ENCODE data around the gene NOX5.
"Not testable (repeated sequence)": the region's sequence is repeated elsewhere in the genome, so short reads cannot be mapped to it uniquely, and the experiment has no call there.

NOX5 gene

DNA sequence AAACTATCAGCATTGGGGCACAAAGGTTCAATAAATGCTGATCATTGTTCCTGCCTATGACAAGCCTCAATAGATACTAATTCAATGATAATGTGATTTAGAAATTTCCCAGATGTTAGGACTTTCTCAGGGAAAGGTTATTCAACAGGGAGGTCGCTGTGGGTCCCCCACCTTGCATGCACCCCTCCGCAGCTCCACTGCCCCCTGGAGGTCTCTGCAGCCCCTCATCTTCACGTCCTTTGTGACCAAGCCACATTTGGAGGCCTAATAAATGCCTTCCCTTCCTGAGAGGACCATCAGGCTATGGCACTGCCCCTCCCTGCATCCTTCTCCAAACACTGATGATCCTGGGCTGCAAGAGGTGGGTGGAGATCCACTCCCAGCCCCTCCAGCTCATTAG lies 50.2 kb downstream of the NOX5 start:
- peaks cover 4% of the 10 kb centered on the region for H3K27me3 Mint-ChIP-seq (ENCODE audit: low read depth)
- H3K9me3 Mint-ChIP-seq = no peaks in the 10 kb centered on the region
- H3K4me1 Mint-ChIP-seq (ENCODE audit: low read depth) = peaks cover 7% of the 10 kb centered on the region
- no peak overlapping the region for H3K27ac Mint-ChIP-seq
- no peaks in the 10 kb centered on the region for H3K36me3 Mint-ChIP-seq (ENCODE audit: low read depth)
- no peak overlapping the region for H3K4me3 Mint-ChIP-seq
- no peak for DNase-seq (ENCODE audit: low spot score)

DNA sequence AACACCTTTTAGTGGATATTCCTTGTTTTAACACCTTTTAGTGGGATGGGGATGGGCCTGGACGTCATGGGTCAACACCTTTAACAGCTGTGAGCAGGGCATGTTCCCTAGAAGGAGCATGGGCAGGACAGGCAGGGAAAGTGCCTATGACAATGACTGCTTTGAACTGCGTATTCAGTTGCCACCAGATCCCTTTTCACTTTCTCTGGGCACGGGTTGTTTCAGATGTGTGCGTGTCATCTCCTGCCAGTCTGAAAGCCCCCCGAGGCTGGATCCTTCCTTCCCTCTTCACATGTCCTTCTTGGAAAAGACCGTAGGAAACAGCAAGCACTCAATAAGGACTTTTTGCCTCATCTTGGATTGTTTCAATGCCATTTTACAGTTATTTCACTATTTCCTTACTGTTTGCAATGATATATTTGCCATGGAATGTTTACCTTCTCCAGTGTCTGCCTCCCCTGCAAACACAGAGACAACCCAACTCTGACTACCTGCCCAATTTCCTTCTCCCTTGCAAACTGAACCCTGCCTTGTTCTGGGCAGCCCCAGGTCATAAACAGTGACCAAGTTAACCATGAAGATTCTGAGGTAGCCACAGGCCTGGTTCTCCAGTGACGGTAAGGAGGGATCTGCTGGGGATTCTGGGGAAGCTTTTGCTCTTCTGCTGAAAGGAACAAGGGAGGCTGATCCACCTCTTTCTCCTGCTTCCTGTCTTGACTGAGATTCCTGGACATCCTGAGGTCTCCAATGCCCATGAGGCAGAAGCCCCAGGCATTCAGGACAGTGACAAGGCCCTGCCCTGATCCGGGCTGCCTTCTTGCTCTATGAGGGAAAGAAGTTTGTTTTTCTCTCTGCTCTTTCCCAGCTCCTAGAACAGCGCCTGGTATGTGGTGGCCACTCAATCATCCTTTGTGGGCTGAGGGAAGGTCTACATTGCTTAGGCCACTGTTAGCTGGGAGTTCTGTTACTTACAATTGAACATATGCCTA lies 51.8 kb downstream of the NOX5 start:
- peaks cover 3% of the 10 kb centered on the region for H3K9me3 Mint-ChIP-seq
- peaks cover 2% of the 10 kb centered on the region for H3K4me1 Mint-ChIP-seq (ENCODE audit: low read depth)
- no peak overlapping the region for H3K4me3 Mint-ChIP-seq
- H3K27me3 Mint-ChIP-seq (ENCODE audit: low read depth) = peaks cover 9% of the 10 kb centered on the region
- H3K36me3 Mint-ChIP-seq (ENCODE audit: low read depth) = no peaks in the 10 kb centered on the region
- H3K27ac Mint-ChIP-seq = no peak overlapping the region
- no peak for DNase-seq (ENCODE audit: low spot score)

DNA sequence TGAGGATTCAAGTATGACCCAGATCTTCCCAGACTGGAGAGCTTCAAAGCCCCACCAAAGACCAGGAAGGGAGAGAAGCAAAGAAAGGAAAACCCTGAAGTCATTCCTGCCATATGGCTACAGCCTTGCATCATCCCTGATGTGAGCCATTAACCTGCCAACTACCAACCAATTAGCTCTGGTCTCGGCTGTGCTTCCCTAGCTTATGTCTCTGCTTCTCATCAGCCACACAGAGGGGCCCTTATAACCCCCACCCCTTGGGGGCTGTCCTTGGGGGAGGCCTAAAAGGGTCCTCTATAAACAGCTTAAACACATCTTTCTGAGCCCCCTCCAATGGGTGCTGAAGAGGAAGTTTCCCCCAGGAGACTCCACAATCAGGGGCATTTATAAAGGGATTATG lies 52.8 kb downstream of the NOX5 start:
- peaks cover 3% of the 10 kb centered on the region for H3K9me3 Mint-ChIP-seq
- DNase-seq (ENCODE audit: low spot score) = no peak
- H3K27me3 Mint-ChIP-seq (ENCODE audit: low read depth) = peaks cover 17% of the 10 kb centered on the region
- no peak overlapping the region for H3K27ac Mint-ChIP-seq
- H3K4me3 Mint-ChIP-seq = no peak overlapping the region
- no peaks in the 10 kb centered on the region for H3K36me3 Mint-ChIP-seq (ENCODE audit: low read depth)
- no peaks in the 10 kb centered on the region for H3K4me1 Mint-ChIP-seq (ENCODE audit: low read depth)

DNA sequence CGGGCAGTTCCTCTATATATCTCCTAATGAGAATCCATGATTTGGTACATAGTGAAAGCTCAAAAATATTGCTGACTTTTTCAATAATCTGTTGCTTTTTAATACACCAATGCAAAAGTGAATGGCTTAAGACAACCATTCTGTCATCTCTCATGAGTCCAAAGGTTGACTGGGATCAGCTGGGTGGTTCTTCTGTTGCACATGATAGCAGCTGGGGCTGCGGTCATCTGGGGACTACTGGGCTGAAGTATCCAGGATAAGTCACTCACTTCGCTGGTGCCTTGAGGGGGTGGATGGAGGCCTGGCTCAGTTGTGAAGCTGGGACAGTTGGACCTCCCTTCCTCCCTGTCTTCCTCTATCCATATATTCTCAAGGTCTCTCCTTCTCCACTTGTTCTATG lies 53.7 kb downstream of the NOX5 start:
- Mint-ChIP-seq H3K36me3 (ENCODE audit: low read depth) (no peaks in the 10 kb centered on the region), H3K27ac (no peak overlapping the region), H3K27me3 (ENCODE audit: low read depth) (peaks cover 24% of the 10 kb centered on the region), H3K4me1 (ENCODE audit: low read depth) (no peaks in the 10 kb centered on the region), H3K4me3 (no peak overlapping the region), H3K9me3 (peaks cover 3% of the 10 kb centered on the region)
- DNase-seq (ENCODE audit: low spot score) = no peak

DNA sequence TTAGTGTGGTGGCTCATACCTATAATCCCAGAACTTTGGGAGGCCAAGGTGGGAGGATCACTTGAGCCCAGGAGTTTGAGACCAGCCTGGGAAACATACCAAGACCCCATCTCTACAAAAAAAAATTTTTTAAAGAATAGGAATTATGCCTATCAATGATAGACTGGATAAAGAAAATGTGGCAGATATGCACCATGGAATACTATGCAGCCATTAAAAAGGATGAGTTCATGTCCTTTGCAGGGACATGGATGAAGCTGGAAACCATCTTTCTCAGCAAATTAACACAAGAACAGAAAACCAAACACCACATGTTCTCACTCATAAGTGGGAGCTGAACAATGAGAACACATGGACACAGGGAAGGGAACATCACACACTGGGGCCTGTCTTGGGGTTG lies 54.8 kb downstream of the NOX5 start:
- DNase-seq (ENCODE audit: low spot score); H3K27ac Mint-ChIP-seq; H3K36me3 Mint-ChIP-seq (ENCODE audit: low read depth); H3K4me1 Mint-ChIP-seq (ENCODE audit: low read depth); H3K4me3 Mint-ChIP-seq; H3K9me3 Mint-ChIP-seq: not testable (repeated sequence)
- H3K27me3 Mint-ChIP-seq (ENCODE audit: low read depth) = peaks cover 34% of the 10 kb centered on the region

DNA sequence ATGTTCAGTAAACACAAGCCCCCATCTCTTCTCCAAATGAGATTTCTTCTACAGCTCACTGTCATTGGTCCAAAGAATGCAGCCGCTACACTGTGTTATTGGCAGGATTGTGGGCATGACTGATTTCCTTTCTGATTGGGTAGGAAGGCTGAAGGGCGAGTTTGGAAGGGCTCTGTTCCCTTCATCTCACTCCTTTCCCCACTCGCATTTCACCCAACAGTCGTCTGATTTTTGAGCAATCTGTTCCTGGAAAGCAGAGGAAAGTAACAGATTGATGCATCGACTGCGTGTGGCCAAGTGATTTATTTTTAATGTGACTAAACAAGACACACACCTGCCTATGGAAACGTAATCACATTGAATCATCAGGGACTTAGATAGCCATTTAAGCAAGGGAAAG lies 55.5 kb downstream of the NOX5 start:
- H3K27me3 Mint-ChIP-seq (ENCODE audit: low read depth) = peaks cover 41% of the 10 kb centered on the region

DNA sequence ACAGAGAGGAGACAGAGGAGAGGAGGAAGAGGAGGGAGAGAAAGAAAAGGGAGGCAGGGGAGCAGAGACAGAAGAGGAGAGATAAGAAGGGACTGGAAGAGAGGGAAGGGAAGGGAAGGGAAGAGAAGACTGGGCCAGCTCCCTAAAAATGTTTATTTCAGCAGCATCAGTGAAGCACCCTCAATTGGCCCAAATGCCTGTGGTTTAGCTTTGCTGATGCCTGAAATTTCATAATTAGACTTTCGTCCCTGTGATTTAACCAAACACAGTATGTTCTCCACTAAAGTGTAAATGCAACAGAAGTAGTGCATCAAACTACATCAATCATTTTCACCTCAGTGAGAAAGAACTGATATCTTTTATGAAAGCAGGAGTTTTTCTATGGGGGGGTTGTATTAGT lies 55.9 kb downstream of the NOX5 start:
- no peak overlapping the region for H3K27ac Mint-ChIP-seq
- H3K4me1 Mint-ChIP-seq (ENCODE audit: low read depth) = peaks cover 2% of the 10 kb centered on the region
- H3K4me3 Mint-ChIP-seq = no peak overlapping the region
- H3K36me3 Mint-ChIP-seq (ENCODE audit: low read depth) = no peaks in the 10 kb centered on the region
- H3K27me3 Mint-ChIP-seq (ENCODE audit: low read depth) = peaks cover 45% of the 10 kb centered on the region
- H3K9me3 Mint-ChIP-seq = peaks cover 3% of the 10 kb centered on the region
- DNase-seq (ENCODE audit: low spot score) = no peak

More for the DNA sequence above, 55.5 kb downstream of the NOX5 start:
- Mint-ChIP-seq H3K9me3 (peaks cover 3% of the 10 kb centered on the region), H3K36me3 (ENCODE audit: low read depth) (no peaks in the 10 kb centered on the region), H3K4me1 (ENCODE audit: low read depth) (peaks cover 2% of the 10 kb centered on the region), H3K4me3 (no peak overlapping the region), H3K27ac (no peak overlapping the region)
- no peak for DNase-seq (ENCODE audit: low spot score)

DNA sequence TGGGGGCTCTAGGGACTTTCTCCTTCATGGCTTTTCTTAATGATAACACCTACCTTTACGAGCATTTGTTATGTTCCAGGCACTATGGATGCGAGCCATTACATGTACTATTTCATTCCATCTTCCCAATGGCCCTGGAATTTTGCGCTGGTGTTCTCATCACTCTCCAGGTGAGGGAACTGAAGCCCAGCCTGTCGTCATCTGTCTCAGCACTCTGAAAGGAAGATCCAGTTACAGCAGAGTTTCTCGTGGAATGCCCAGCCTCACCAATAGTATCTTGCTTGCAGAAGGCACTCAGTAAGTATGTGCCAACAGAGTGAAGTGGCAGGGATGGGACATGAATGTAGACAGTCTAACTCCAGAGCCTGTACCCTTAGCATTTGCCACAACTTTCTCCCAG lies 56.8 kb downstream of the NOX5 start:
- DNase-seq (ENCODE audit: low spot score) = no peak
- H3K27ac Mint-ChIP-seq = no peak overlapping the region
- H3K4me1 Mint-ChIP-seq (ENCODE audit: low read depth) = peaks cover 2% of the 10 kb centered on the region
- no peaks in the 10 kb centered on the region for H3K36me3 Mint-ChIP-seq (ENCODE audit: low read depth)
- peaks cover 3% of the 10 kb centered on the region for H3K9me3 Mint-ChIP-seq
- H3K27me3 Mint-ChIP-seq (ENCODE audit: low read depth) = peaks cover 54% of the 10 kb centered on the region
- no peak overlapping the region for H3K4me3 Mint-ChIP-seq

DNA sequence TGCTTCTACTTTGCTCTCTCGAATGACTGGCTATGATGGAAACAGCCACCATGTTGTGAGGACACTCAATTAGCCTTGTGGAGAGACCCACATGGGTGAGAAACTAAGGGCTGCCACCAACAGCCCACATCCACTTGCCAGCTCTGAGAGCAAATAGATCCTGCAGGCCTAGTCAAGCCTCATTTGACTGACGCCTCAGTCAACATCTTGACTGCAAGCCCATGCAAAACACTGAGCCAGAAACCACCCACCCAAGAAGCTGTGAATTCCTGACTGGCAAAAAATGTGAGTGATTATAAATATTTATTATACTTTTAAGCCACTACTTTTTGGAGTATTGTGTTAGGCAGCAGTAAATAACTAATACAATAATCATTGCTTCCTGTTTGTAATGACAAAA lies 58.4 kb downstream of the NOX5 start:
- no peak overlapping the region for H3K4me3 Mint-ChIP-seq
- peaks cover 55% of the 10 kb centered on the region for H3K27me3 Mint-ChIP-seq (ENCODE audit: low read depth)
- peaks cover 2% of the 10 kb centered on the region for H3K4me1 Mint-ChIP-seq (ENCODE audit: low read depth)
- no peak for DNase-seq (ENCODE audit: low spot score)
- H3K27ac Mint-ChIP-seq = no peak overlapping the region
- H3K9me3 Mint-ChIP-seq = peaks cover 3% of the 10 kb centered on the region
- H3K36me3 Mint-ChIP-seq (ENCODE audit: low read depth) = no peaks in the 10 kb centered on the region

DNA sequence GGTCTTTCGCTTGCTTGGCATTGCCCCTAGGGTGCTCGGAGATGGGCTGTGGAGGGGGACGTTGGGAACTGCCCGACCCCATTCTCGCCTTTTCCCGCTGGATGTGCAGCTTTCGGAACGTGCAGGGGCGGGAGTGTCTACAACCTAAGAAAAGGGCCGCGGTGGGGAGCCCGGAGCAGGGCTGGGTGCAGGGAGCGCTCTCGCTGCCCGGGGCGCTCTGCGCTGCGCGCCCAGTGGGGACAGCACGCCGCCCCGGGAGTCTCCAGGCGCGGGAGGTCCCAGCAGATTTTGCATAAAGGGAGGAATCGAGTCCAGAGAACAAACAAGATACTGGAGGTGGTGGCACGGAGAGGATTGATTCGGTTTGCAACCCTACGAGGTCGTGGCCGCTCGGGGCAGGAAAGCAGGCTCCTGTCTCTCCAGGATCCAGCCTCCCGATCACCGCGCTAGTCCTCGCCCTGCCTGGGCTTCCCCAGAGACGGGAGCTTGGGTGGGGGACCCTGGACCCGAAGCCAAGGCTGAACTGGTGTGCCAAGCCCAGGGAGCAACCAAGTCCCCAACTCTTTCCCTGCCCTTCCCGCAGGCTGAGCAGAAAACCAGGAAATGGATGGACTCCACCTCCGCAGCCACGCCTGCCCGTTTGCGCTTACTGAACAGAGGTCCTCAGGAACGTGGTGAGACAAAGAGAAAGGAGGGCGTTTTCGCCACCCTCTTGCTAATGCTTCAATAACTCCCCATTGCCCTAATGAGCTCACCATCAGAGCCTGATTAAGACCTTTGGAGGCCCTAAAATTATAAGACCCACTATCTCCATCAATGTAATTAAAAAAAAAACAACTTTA lies 59.7 kb downstream of the NOX5 start:
- peaks cover 55% of the 10 kb centered on the region for H3K27me3 Mint-ChIP-seq (ENCODE audit: low read depth)
- no peak overlapping the region for H3K4me3 Mint-ChIP-seq
- H3K4me1 Mint-ChIP-seq (ENCODE audit: low read depth) = peaks cover 2% of the 10 kb centered on the region
- H3K27ac Mint-ChIP-seq = no peak overlapping the region
- no peak for DNase-seq (ENCODE audit: low spot score)
- no peaks in the 10 kb centered on the region for H3K36me3 Mint-ChIP-seq (ENCODE audit: low read depth)
- H3K9me3 Mint-ChIP-seq = peaks cover 3% of the 10 kb centered on the region

DNA sequence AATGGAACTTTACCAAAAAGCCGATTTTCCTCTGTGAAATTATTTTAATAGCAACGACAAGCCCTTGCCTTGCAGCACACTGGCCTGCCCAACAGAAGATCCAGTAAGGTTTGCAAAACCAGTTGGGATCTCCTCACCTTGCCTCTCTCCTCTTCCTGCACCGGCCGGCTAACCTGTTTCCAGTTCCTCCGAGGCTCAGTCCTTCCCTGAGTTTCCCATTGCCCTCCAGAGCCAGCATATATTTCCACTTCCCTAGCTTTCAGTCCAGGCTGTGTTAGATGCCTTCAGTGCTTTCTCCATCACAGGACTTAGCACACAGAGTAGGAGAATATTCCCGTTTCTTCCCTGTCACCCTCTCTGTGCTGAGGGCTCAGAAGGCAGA lies 60.3 kb downstream of the NOX5 start:
- Mint-ChIP-seq H3K27ac (no peak overlapping the region), H3K36me3 (ENCODE audit: low read depth) (no peaks in the 10 kb centered on the region), H3K4me3 (no peak overlapping the region), H3K27me3 (ENCODE audit: low read depth) (peaks cover 53% of the 10 kb centered on the region), H3K4me1 (ENCODE audit: low read depth) (peaks cover 2% of the 10 kb centered on the region), H3K9me3 (peaks cover 3% of the 10 kb centered on the region)
- no peak for DNase-seq (ENCODE audit: low spot score)

DNA sequence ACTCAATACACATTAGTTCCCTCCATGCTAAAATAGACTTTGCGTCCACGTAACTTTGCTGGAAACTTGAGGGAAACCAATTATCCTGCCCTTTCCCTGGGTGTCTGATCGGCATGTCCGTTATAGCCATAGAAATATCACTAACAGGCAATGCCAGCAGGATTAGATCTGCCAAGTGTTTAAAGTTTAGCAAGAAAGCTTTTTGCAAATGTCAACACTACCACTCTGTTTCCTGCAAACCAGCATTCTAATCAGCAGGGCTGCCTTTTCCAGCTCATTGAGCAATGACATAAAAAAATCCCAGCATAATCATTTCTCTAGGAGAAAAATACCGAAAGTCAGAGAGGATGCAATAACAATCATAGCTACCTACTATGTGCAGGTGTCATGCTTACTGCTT lies 60.9 kb downstream of the NOX5 start:
- no peaks in the 10 kb centered on the region for H3K9me3 Mint-ChIP-seq
- no peak for DNase-seq (ENCODE audit: low spot score)
- peaks cover 56% of the 10 kb centered on the region for H3K27me3 Mint-ChIP-seq (ENCODE audit: low read depth)

DNA sequence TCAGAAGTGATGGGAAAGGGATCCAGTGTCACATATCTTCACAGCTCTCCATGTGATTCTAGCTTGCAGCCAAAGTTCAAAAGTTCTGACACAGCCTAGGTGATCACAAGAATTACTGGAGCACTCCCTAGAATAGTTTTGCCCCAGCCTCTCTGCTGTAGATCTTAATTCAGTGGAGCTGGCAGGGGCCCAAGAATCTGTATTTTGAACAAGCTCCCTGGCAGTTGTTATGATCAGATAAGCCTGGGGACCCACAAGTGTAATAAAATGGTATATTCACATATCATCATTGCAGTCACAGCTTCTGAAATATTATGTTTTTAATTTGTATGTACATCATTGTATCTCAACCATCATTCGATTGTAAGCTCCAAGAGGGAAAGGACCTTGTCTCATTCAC lies 62.3 kb downstream of the NOX5 start:
- Mint-ChIP-seq H3K27ac (no peak overlapping the region), H3K27me3 (ENCODE audit: low read depth) (peaks cover 55% of the 10 kb centered on the region), H3K36me3 (ENCODE audit: low read depth) (no peaks in the 10 kb centered on the region), H3K4me3 (no peak overlapping the region), H3K9me3 (no peaks in the 10 kb centered on the region), H3K4me1 (ENCODE audit: low read depth) (peaks cover 2% of the 10 kb centered on the region)
- no peak for DNase-seq (ENCODE audit: low spot score)

More for the DNA sequence above, 60.9 kb downstream of the NOX5 start:
- Mint-ChIP-seq H3K4me1 (ENCODE audit: low read depth) (peaks cover 2% of the 10 kb centered on the region), H3K27ac (no peak overlapping the region), H3K36me3 (ENCODE audit: low read depth) (no peaks in the 10 kb centered on the region), H3K4me3 (no peak overlapping the region)

DNA sequence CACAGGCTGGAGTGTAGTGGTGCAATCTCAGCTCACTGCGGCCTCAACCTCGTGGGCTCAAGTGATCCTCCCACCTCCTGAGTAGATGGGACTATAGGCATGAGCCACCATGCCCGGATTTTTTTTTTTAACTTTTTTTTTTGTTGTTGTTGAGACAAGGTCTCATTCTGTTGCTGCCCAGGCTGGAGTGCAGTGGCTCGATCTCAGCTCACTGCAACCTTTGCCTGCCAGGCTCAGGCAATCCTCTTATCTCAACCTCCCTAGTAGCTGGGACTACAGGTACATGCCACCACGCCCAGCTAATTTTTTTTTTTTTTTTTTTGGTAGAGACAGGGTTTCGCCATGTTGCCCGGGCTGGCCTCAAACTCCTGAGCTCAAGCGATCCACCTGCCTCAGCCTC lies 64.1 kb downstream of the NOX5 start:
- Mint-ChIP-seq H3K36me3 (ENCODE audit: low read depth) (no peaks in the 10 kb centered on the region), H3K4me3 (no peak overlapping the region)

More for the DNA sequence above, 64.1 kb downstream of the NOX5 start:
- peaks cover 8% of the 10 kb centered on the region for H3K4me1 Mint-ChIP-seq (ENCODE audit: low read depth)
- H3K9me3 Mint-ChIP-seq = no peaks in the 10 kb centered on the region
- H3K27me3 Mint-ChIP-seq (ENCODE audit: low read depth) = peaks cover 44% of the 10 kb centered on the region
- H3K27ac Mint-ChIP-seq = no peak overlapping the region
- DNase-seq (ENCODE audit: low spot score) = no peak

All from T-helper 2 cell treated with Interferon-gamma antibody and Interleukin-4, amounts not matched to agents 5 μg/mL and 100 μg/mL, for 36 hours (primary cell).